Activated CD8-positive, alpha-beta memory T cell treated with anti-CD3 and anti-CD28 coated beads, Interleukin-2, amount 10 ng/mL, durations not matched to agents 7 days and 5 days (primary cell): ENCODE results near the gene SYT5. TPM values are rescaled to one million over a fixed set of nuclear protein-coding genes. Genes with fewer than 3 reads are reported as not detected.
"Not testable (repeated sequence)": the region's sequence is repeated elsewhere in the genome, so short reads cannot be mapped to it uniquely, and the experiment has no call there.

Experiments
- ATAC-seq: fragments of 150-1000 bp; cut with Tn5 transposase; one replicate; pipeline ENCODE4 v1.10.0; 2021; ENCODE audit warnings: moderate library complexity
- CTCF ChIA-PET: fragments of 350-600 bp; sonication (Branson Sonifier 250); formaldehyde crosslinking; loops from one replicate; lab custom pipeline; 2021; ENCODE audit warnings: antibody characterized with exemption; lab: Charles Lee
- DNase-seq: peaks from one replicate; pipeline ENCODE4 v3.0.0-alpha.2; 2020
- H3K27ac Mint-ChIP-seq: one replicate; pipeline ENCODE4 v1.8.0; 2021; ENCODE audit warnings: mild to moderate bottlenecking, mixed read lengths
- H3K27me3 Mint-ChIP-seq: one replicate; pipeline ENCODE4 v1.8.0; 2021; ENCODE audit warnings: mixed read lengths
- H3K36me3 Mint-ChIP-seq: one replicate; pipeline ENCODE4 v1.8.0; 2021; ENCODE audit warnings: mild to moderate bottlenecking, mixed read lengths
- H3K4me1 Mint-ChIP-seq: one replicate; pipeline ENCODE4 v1.8.0; 2021; ENCODE audit warnings: mixed read lengths
- H3K4me3 Mint-ChIP-seq: one replicate; pipeline ENCODE4 v1.8.0; 2021; ENCODE audit warnings: mild to moderate bottlenecking, moderate library complexity, mixed read lengths
- H3K9me3 Mint-ChIP-seq: one replicate; pipeline ENCODE4 v1.8.0; 2022; ENCODE audit warnings: low read depth, mixed read lengths
- total RNA-seq, 2 experiments: library from RNA; stranded (reverse); gene quantifications; one replicate each; pipeline ENCODE4 v1.2.3, GENCODE V29; 2021

The SYT5 gene
- total RNA-seq, 2 experiments from 2014 or later, result not detected

DNA sequence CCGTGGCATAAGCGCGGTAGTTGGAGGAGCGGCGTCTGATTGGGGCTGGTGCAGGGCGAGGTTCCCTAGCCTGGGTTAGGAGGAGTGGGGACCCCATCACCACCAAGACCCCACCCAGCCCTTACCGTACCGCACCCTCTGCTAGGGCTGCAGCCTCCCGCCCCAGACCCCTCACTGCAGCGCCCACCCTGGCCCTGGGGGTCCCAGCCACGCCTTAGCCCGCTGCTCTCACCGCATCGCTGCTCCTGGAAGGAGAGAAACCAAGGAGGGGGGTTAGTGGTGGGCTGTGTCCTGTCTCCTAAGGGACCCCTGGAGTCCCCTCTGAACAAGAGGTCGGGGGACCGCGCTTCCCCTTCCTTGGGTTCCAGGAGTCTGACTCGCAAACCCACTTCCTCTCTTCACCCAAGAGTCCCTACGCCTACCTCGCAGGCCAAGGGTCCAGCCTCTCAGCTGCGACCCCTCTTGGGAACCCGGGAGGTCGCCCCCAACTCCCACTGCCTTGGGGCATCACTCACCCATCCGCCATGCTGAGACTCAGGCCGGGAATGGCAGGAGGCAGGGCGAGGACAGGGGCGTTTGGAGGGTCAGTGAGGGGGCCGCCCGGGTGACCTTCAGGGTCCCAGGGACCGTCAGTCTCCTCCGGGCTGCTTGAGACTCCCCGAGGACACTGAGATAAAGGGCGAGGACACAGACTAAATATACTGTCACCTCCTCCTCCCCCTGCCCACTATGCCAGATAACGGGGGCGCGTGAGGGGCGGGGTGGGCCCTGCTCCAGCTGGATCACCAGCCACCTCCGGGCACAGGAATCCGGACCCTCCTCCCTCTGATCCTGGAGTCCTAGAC, 22.8 kb downstream of the SYT5 start, which contains the start of gene TNNI3:
Gene TNNI3, minus strand, starts transcription at position 669 of the 845 bp plus-strand sequence. Its CDS starts 143 bp downstream, at position 526.
- Mint-ChIP-seq H3K36me3 (no peaks in the 10 kb centered on the region), H3K4me1 (peaks cover 17% of the 10 kb centered on the region), H3K4me3 (no peak within 1 kb of the TSS), H3K27me3 (peaks cover 27% of the 10 kb centered on the region), H3K9me3 (peaks cover 2% of the 10 kb centered on the region), H3K27ac (no peak within 1 kb of the TSS)
- DNase-seq (no peak), ATAC-seq (no peak)
- CTCF ChIA-PET, result interaction anchor here (1.0 to 1.3 kb wide), 2 partner anchors 14 to 69 kb away, joined by 3 to 4 read pairs; no protein-coding TSS in a partner anchor

GRCh38 chr19:55156202-55157063, 23.7 kb downstream of the SYT5 start:
- ATAC-seq (no peak), DNase-seq (peak; percentile 53)
- Mint-ChIP-seq H3K4me3 (no peak overlapping the region), H3K36me3 (peaks cover 3% of the 10 kb centered on the region), H3K27me3 (peaks cover 25% of the 10 kb centered on the region), H3K27ac (no peak overlapping the region), H3K9me3 (peaks cover 8% of the 10 kb centered on the region), H3K4me1 (peaks cover 23% of the 10 kb centered on the region)
- CTCF ChIA-PET, result no interaction called here

GRCh38 chr19:55155784-55156183, 24.3 kb downstream of the SYT5 start:
- H3K36me3 Mint-ChIP-seq, CTCF ChIA-PET, H3K9me3 Mint-ChIP-seq, H3K4me3 Mint-ChIP-seq, DNase-seq, ATAC-seq, H3K27ac Mint-ChIP-seq: not testable (repeated sequence)
- Mint-ChIP-seq H3K27me3 (peaks cover 25% of the 10 kb centered on the region), H3K4me1 (peaks cover 23% of the 10 kb centered on the region)

GRCh38 chr19:55153652-55154264, 26.3 kb downstream of the SYT5 start:
- Mint-ChIP-seq H3K27me3 (peaks cover 26% of the 10 kb centered on the region), H3K4me3 (no peak overlapping the region), H3K4me1 (peaks cover 20% of the 10 kb centered on the region), H3K9me3 (peaks cover 8% of the 10 kb centered on the region), H3K36me3 (peaks cover 3% of the 10 kb centered on the region), H3K27ac (no peak overlapping the region)
- ATAC-seq (no peak), DNase-seq (no peak)
- CTCF ChIA-PET, result interaction anchor here (1.3 kb wide), 1 partner anchor 8 kb away, joined by 4 read pairs; no protein-coding TSS in a partner anchor

DNA sequence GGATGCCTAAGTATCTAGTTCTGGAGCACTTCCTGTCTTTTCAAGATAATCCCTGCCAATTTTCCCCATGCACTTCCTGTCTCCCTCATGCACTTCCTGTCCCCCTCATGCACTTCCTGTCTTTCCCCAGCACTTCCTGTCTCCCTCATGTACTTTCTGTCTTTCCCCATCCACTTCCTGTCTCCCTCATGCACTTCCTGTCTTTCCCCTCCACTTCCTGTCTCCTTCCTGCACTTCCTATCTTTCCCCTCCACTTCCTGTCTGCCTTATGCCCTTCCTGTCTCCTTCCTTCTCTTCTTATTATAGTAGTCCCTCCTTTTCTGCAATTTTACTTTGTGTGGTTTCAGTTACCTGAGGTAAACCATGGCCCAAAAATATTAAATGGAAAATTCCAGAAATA, 28.1 kb downstream of the SYT5 start:
- no peak for ATAC-seq
- H3K4me1 Mint-ChIP-seq, result peaks cover 20% of the 10 kb centered on the region
- H3K36me3 Mint-ChIP-seq, result peaks cover 3% of the 10 kb centered on the region
- H3K27me3 Mint-ChIP-seq, result peaks cover 28% of the 10 kb centered on the region
- H3K27ac Mint-ChIP-seq, result peak overlapping the region; percentile 78
- CTCF ChIA-PET, result interaction anchor here (1.1 to 3.2 kb wide), 3 partner anchors 9 to 62 kb away, joined by 3 to 11 read pairs (median 6); no protein-coding TSS in a partner anchor
- peaks cover 8% of the 10 kb centered on the region for H3K9me3 Mint-ChIP-seq
- DNase-seq, result no peak
- H3K4me3 Mint-ChIP-seq, result no peak overlapping the region

DNA sequence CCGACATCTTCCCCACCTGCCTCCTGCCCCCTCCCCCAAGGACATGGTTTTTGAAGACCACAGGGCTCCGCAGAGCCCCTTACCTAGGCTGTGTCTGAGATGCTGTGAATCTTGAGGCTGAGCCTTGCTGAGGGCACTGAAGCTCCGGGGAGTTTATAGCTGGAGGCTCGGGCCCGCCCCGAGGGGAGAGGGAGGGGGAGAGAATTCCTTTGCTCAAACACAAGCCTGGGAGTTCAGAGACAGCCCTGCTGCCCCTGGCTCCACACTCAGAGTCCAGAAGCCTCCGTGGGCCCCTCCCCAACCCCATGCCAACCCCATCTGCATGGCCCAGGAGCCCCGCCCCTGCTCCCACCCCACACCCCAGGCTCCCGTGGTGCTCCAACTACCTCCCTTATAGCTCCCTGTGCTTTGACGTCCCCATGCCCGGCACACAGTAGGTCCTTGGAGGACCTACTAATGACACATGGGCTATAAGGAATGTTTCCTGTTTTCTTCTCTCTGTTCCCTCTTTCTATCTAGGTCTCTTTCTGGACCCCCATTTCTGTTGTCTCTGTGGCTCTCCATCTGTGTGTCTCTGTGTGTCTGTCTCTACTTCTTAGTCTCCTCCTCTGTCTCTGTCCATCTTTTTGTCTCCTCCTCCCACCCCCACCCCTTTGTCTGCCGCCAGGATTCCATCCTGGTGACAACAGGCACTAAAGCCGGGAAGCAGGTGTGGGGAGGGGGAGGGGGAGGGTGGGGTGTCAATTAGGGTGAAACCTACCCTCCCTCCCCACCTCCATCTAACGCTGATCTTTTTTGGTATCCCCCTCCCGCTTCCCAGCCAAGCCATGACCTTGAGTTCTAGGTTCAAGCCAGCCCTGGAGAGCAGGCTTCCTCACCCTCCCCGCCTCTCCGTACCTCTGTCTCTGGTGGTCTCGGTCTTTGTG, 30.7 kb downstream of the SYT5 start, which contains the start of gene TNNT1:
Gene TNNT1, minus strand, starts transcription at position 129 of the 926 bp plus-strand sequence. CDS start 2,049 bp downstream, outside the sequence.
- ATAC-seq (no peak), DNase-seq (no peak)
- Mint-ChIP-seq H3K4me1 (peaks cover 18% of the 10 kb centered on the region), H3K4me3 (no peak within 1 kb of the TSS), H3K27ac (no peak within 1 kb of the TSS), H3K36me3 (peaks cover 3% of the 10 kb centered on the region), H3K9me3 (peaks cover 8% of the 10 kb centered on the region), H3K27me3 (peaks cover 37% of the 10 kb centered on the region)
- CTCF ChIA-PET, result interaction anchor here (4.6 kb wide), 1 partner anchor 10 kb away, joined by 22 read pairs; no protein-coding TSS in a partner anchor

GRCh38 chr19:55147545-55148251, 32.4 kb downstream of the SYT5 start:
- H3K27me3 Mint-ChIP-seq, result peaks cover 46% of the 10 kb centered on the region
- no peak overlapping the region for H3K27ac Mint-ChIP-seq
- DNase-seq, result no peak
- CTCF ChIA-PET, result interaction anchor here (2.4 to 4.6 kb wide), 2 partner anchors 12 to 356 kb away, joined by 10 to 22 read pairs; no protein-coding TSS in a partner anchor
- no peak overlapping the region for H3K4me3 Mint-ChIP-seq
- ATAC-seq, result no peak
- peaks cover 8% of the 10 kb centered on the region for H3K4me1 Mint-ChIP-seq
- H3K36me3 Mint-ChIP-seq, result peaks cover 3% of the 10 kb centered on the region
- H3K9me3 Mint-ChIP-seq, result peaks cover 6% of the 10 kb centered on the region

- Mint-ChIP-seq H3K27ac (no peak overlapping the region), H3K27me3 (peaks cover 50% of the 10 kb centered on the region), H3K4me1 (peaks cover 4% of the 10 kb centered on the region), H3K36me3 (no peaks in the 10 kb centered on the region), H3K9me3 (peaks cover under 1% of the 10 kb centered on the region), H3K4me3 (no peak overlapping the region)
- CTCF ChIA-PET, result interaction anchor here (0.7 to 4.6 kb wide), 7 partner anchors 8 to 357 kb away, joined by 3 to 22 read pairs (median 3); partner anchors contain the start of gene KMT5C
- DNase-seq (no peak), ATAC-seq (peak; percentile 27)
Observed at GRCh38 chr19:55146705-55147273, 33.3 kb downstream of the SYT5 start.

DNA sequence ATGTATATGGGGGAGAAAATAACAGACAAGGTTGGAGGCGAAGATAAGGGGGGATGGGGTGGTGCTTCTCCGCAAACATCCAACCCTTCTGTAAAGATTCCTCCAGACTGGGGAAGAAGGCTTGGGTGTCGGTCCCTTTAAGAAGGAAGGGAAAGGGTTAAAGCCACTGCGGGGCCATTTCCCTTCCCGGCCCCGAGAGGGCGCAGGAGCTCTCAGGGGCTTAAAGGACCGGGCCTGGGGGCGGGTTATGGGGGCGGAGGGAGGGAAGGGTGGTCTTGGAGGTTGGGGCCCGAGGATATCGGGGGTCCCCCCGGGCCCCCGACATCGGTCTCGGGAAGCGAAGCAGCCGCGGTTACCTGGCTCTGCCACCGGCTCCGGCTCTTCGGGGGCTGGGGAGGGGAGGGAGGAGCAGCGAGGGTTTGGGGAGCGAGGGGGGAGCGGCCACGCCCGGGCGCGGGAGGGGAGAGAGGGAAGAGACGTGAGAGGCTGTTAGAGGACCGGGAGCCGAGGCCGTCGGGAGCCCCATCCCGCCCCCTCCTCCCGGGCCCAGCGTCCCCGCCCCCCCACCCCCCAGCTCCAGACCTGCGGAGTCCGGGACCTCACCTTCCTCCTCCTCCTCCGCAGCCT, 33.9 kb downstream of the SYT5 start:
- Mint-ChIP-seq H3K36me3 (no peaks in the 10 kb centered on the region), H3K4me1 (peaks cover 6% of the 10 kb centered on the region), H3K4me3 (no peak overlapping the region), H3K9me3 (no peaks in the 10 kb centered on the region), H3K27ac (no peak overlapping the region), H3K27me3 (peaks cover 56% of the 10 kb centered on the region)
- DNase-seq (peak; percentile 56), ATAC-seq (peak; percentile 51)
- CTCF ChIA-PET, result interaction anchor here (0.7 to 4.6 kb wide), 7 partner anchors 8 to 358 kb away, joined by 3 to 22 read pairs (median 3); partner anchors contain the start of gene KMT5C

- Mint-ChIP-seq H3K4me1 (peaks cover 7% of the 10 kb centered on the region), H3K27ac (no peak overlapping the region), H3K4me3 (no peak overlapping the region), H3K27me3 (peaks cover 59% of the 10 kb centered on the region), H3K9me3 (no peaks in the 10 kb centered on the region), H3K36me3 (no peaks in the 10 kb centered on the region)
- CTCF ChIA-PET, result interaction anchor here (0.7 to 4.6 kb wide), 6 partner anchors 14 to 359 kb away, joined by 3 to 22 read pairs (median 9); no protein-coding TSS in a partner anchor
- no peak for DNase-seq
- no peak for ATAC-seq
Observed at GRCh38 chr19:55145232-55145631, 34.9 kb downstream of the SYT5 start.
